Loucy (cell line): ENCODE measurements around the gene FCAMR.

Source experiments
- H2AFZ ChIP-seq: fragments of 200-600 bp; sonication (generic); 2 replicates; pipeline ENCODE4 v1.6.0; 2016; ENCODE audit warnings: antibody characterized with exemption, mild to moderate bottlenecking, low read length, moderate library complexity
- H3F3A ChIP-seq: fragments of 200-600 bp; 2 replicates; pipeline ENCODE4 v1.6.0; 2016; ENCODE audit warnings: antibody characterized with exemption, low read depth, mild to moderate bottlenecking
- H3K27me3 ChIP-seq: fragments of 200-600 bp; sonication (generic); 2 replicates; pipeline ENCODE4 v1.6.1; 2014; ENCODE audit warnings: low read length, mild to moderate bottlenecking; ENCODE audit not compliant: insufficient read depth, poor library complexity, severe bottlenecking
- H3K36me3 ChIP-seq: fragments of 200-600 bp; sonication (generic); 2 replicates; pipeline ENCODE4 v1.6.1; 2016; ENCODE audit warnings: low read length; ENCODE audit not compliant: insufficient read depth
- H3K4me1 ChIP-seq: fragments of 200-600 bp; sonication (generic); 2 replicates; pipeline ENCODE4 v1.5.1; 2014; ENCODE audit warnings: low read length, mild to moderate bottlenecking; ENCODE audit not compliant: insufficient read depth, poor library complexity, severe bottlenecking
- H3K4me2 ChIP-seq: fragments of 200-600 bp; sonication (generic); 2 replicates; pipeline ENCODE4 v1.6.0; 2014; ENCODE audit warnings: antibody characterized with exemption, low read length, low read depth, mild to moderate bottlenecking; ENCODE audit not compliant: poor library complexity, severe bottlenecking
- H3K4me3 ChIP-seq: fragments of 200-600 bp; sonication (generic); 2 replicates; pipeline ENCODE4 v1.5.1; 2014; ENCODE audit warnings: low read length, mild to moderate bottlenecking, mixed read lengths; ENCODE audit not compliant: poor library complexity, severe bottlenecking
- H3K79me2 ChIP-seq: fragments of 200-600 bp; sonication (generic); 2 replicates; pipeline ENCODE4 v1.6.1; 2014; ENCODE audit warnings: low read length; ENCODE audit not compliant: insufficient read depth
- H3K9ac ChIP-seq: fragments of 200-600 bp; sonication (generic); 2 replicates; pipeline ENCODE4 v1.6.0; 2014; ENCODE audit warnings: mild to moderate bottlenecking, low read depth, low read length, moderate library complexity; ENCODE audit not compliant: poor library complexity, severe bottlenecking
- H3K9me2 ChIP-seq: fragments of 200-600 bp; sonication (generic); replicated peaks from 2 replicates; pipeline ENCODE4 v1.6.1; 2016; ENCODE audit warnings: low read depth, low read length, mixed read lengths
- H3K9me3 ChIP-seq: fragments of 200-600 bp; sonication (generic); 2 replicates; pipeline ENCODE4 v1.6.1; 2014; ENCODE audit warnings: mild to moderate bottlenecking, antibody characterized with exemption, low read length, low read depth; ENCODE audit not compliant: insufficient read depth
- H4K20me1 ChIP-seq: fragments of 200-600 bp; sonication (generic); 2 replicates; pipeline ENCODE4 v1.6.0; 2014; ENCODE audit warnings: antibody characterized with exemption, low read length, mild to moderate bottlenecking; ENCODE audit not compliant: insufficient read depth, poor library complexity, severe bottlenecking
- EZH2phosphoT487 ChIP-seq: fragments of 200-600 bp; IDR thresholded peaks from 2 replicates; pipeline ENCODE4 v1.6.1; 2018; ENCODE audit warnings: antibody characterized with exemption, mild to moderate bottlenecking, moderate library complexity, borderline replicate concordance
- TF ChIP-seq, protein P1 (sequence below): fragments of 200-600 bp; sonication (generic); conservative IDR thresholded peaks from 2 replicates; pipeline ENCODE4 v1.5.1; 2014; ENCODE audit warnings: mild to moderate bottlenecking, antibody characterized with exemption, low read length

FCAMR gene

DNA sequence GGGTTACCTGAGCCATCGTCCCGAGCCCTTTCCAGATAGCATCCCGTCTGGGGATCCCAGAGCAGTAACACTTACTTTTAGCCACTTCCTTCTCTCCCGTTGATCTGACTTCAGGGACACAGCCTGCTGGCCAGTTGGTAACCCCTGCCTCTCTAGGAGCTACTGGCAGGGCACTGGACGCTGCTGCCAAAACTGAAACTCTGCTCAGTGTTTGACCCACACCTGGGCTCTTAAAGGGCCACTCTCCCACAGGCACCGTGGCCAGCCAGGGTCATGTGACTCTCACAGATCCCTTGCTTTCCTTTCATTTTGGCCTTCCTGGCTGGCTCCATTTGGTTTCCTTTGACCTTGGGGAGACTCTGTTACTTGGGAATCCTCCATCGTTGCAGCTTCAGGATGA, 24.0 kb downstream of the FCAMR start, which contains the start of gene PIGR:
PIGR (minus strand) TSS at position 206 of the 400 bp plus-strand sequence. CDS start 5,935 bp downstream, outside the sequence.
- Histone ChIP-seq H4K20me1 (no peaks in the 10 kb centered on the region), H3K9ac (no peak within 1 kb of the TSS), H3K79me2 (no peaks in the 10 kb centered on the region), H3F3A (no peaks in the 10 kb centered on the region), H2AFZ (no peak within 1 kb of the TSS), H3K4me2 (no peak within 1 kb of the TSS), H3K4me1 (no peaks in the 10 kb centered on the region), H3K36me3 (no peaks in the 10 kb centered on the region), H3K27me3 (no peaks in the 10 kb centered on the region), H3K9me2 (no peaks in the 10 kb centered on the region), H3K4me3 (no peak within 1 kb of the TSS), H3K9me3 (no peaks in the 10 kb centered on the region)
- TF ChIP-seq EZH2phosphoT487 = no peak
- TF ChIP-seq, protein P1, sequence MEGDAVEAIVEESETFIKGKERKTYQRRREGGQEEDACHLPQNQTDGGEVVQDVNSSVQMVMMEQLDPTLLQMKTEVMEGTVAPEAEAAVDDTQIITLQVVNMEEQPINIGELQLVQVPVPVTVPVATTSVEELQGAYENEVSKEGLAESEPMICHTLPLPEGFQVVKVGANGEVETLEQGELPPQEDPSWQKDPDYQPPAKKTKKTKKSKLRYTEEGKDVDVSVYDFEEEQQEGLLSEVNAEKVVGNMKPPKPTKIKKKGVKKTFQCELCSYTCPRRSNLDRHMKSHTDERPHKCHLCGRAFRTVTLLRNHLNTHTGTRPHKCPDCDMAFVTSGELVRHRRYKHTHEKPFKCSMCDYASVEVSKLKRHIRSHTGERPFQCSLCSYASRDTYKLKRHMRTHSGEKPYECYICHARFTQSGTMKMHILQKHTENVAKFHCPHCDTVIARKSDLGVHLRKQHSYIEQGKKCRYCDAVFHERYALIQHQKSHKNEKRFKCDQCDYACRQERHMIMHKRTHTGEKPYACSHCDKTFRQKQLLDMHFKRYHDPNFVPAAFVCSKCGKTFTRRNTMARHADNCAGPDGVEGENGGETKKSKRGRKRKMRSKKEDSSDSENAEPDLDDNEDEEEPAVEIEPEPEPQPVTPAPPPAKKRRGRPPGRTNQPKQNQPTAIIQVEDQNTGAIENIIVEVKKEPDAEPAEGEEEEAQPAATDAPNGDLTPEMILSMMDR = no peak

DNA sequence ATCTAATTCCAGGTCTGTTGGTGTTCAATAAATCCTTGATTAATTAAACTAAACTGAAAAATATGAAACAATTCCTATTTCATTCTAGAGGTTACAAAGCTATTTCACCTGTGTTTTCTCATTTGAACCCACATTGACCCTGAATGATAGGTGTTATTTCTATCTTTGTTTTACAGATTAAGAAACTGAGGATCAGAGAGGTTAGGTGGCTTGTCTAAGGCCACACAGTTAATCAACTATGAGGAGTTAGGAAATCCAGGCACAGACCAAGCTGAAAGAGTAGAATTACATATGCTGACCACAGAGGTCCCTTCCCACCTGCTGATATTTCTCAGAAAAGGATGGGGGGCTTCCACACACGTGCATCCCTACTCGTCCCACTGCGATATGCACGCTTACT, 24.5 kb downstream of the FCAMR start:
- Histone ChIP-seq H3K27me3 (no peaks in the 10 kb centered on the region), H3K9ac (no peak overlapping the region), H3K36me3 (no peaks in the 10 kb centered on the region), H4K20me1 (no peaks in the 10 kb centered on the region), H3K9me3 (no peaks in the 10 kb centered on the region), H2AFZ (no peak overlapping the region), H3F3A (no peaks in the 10 kb centered on the region), H3K79me2 (no peaks in the 10 kb centered on the region), H3K4me3 (no peak overlapping the region), H3K9me2 (no peaks in the 10 kb centered on the region), H3K4me1 (no peaks in the 10 kb centered on the region), H3K4me2 (no peak overlapping the region)
- TF ChIP-seq, protein P1 = no peak
- TF ChIP-seq EZH2phosphoT487 = no peak

DNA sequence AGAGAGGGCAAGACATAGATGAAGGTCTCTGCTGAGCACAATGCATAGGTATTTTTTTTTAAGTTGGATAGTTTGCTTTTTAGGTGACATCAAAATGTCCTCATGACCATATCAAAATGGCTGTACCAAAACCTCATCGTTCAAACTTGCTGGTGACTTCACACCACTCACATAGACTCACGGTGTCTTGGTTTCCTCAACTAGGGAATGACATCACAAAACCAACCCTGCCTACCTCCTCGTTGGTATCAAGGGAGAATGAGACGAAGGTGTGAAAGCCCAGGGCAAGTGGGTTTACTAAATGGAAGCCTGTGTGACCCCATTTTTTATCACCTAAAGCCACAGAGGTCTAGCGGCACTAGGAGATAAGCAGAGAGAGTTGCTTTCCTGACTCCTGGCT, 25.6 kb downstream of the FCAMR start:
- H3F3A ChIP-seq = no peaks in the 10 kb centered on the region
- H3K79me2 ChIP-seq = no peaks in the 10 kb centered on the region
- H3K9me3 ChIP-seq = no peaks in the 10 kb centered on the region
- no peaks in the 10 kb centered on the region for H3K9me2 ChIP-seq
- no peak overlapping the region for H3K4me2 ChIP-seq
- H2AFZ ChIP-seq = no peak overlapping the region
- no peaks in the 10 kb centered on the region for H4K20me1 ChIP-seq
- H3K9ac ChIP-seq = no peak overlapping the region
- no peaks in the 10 kb centered on the region for H3K4me1 ChIP-seq
- no peaks in the 10 kb centered on the region for H3K36me3 ChIP-seq
- H3K4me3 ChIP-seq = no peak overlapping the region
- no peaks in the 10 kb centered on the region for H3K27me3 ChIP-seq
- TF ChIP-seq EZH2phosphoT487 = no peak
- TF ChIP-seq, protein P1 = no peak
